Activated naive CD4-positive, alpha-beta T cell treated with Interleukin-2 at 50 U/mL for 16 hours (primary cell): ENCODE data around the gene MRPL16.
A peak's percentile ranks its signal among the peaks of the same experiment; 100 is the strongest.
"Not testable (repeated sequence)": the region's sequence is repeated elsewhere in the genome, so short reads cannot be mapped to it uniquely, and the experiment has no call there.

Experiments
- DNase-seq: peaks from one replicate; pipeline ENCODE4 v3.0.0-alpha.2; 2020

The MRPL16 gene

DNA sequence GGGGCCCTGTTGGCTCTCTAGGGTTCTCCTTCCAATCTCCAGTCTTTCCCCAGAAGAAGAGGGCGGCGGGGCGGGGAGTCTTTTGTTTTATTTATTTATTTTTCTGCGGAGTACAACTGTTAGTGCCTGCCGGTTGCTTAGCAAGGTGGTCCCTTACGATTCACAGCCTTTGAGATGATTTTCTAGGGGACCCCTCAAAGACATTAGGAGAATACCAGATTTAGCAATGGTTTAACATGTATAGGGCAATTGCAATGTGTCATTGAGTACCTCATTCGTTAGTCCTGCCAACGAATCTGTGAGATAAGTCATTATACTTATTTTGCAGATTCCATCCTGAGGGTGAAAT lies 307 bp upstream of the MRPL16 start:
- DNase-seq = no peak

DNA sequence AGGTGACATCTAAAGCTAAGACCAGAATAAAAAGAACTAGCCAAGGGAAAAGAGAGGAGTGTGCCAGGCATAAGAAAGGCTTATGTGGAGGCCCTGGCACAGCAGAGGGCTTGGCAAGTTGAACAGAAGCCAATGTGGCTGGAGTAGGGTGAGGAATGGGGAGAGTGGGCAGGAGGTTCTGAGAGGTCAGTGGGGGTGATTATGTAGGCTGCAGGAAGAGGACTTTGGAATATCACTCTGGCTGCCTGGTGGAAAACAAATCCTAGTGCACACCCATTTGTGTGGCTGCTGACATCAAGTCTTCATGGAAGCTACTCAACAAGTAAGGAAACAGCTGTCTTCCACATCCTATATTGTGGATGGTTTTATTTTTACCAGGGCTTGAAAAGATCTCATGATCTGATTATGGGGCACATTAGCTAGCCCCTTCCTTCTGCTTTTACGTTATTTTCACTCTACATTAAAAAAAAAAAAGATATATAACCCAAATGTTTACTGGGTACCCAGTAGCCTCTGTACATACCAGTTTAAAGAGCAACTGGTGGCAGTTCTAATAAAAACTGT lies 3.4 kb downstream of the MRPL16 start:
- no peak for DNase-seq

DNA sequence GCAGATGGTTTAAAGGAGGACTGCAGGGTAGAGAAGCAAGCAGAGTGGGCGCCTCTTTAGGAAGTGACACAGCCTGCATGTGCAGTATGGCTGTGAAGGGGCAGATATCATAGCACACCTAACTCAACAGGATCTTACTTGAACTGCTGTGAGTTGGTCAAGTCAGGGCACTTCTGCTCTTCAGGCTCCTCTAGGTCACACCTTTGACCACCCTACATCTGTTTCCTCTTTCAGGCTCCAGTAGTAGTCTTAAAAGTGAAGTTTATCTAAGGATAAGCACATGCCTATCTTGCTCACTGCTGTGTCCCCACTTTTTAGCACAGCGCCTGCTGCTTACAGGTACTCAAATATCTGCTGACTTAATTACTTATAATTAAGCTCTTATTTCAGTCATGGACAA lies 6.5 kb downstream of the MRPL16 start:
- DNase-seq = no peak

DNA sequence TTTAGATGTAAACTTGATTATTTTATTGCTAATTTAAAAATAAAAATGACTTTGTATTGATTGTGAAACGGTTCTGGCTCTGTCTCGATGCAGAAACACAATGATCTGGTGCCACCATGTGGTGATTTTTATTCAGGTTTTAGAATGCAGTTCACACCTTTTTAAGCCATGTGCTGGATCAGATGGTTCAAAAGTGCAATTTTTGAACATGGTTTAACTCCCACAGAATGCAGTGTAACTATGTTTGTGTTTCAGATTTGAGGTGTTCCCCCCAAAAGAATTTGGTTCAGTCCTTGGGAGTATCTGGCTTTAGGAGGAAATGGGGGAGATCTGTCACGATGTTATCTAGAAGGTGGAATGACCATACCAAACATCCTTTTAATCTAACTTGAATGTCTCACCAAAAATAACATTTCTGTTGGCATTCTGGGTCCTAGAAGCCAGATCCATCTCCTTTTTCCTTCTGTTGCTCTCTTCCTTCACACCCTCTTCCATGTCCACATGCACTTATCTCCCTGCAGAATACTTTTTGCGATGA lies 7.9 kb downstream of the MRPL16 start:
- peak; percentile 19 for DNase-seq

DNA sequence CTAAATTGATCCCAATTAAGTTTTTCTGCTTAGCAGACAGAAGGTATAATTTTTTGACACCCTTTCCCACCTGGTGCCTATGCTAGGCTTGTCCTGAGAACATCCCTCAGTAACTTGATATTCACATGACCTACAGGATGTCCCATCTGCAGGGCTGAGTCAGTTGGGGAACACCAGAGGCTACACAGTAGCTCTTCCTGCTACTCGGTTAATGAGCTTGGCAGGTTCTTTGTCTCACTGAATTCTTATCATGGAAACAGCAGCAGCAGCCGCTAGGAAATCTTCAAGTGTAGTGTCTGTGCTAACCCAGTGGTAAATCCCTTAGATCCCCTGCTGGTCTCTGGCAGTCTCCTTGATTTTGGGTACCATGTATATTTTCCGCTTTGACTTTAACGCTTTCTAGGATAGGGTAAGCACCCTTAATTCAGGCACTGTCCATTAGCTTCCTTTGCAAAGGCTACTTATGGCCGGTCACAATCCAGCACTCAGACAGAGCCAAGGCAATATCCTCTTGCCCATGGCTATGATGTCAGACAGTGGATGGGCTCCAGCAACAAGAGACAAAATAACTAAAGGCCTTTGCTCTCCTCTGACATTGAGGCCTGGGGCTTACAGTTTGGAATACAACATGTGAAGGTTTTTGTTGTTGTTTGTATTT lies 8.5 kb downstream of the MRPL16 start:
- DNase-seq = no peak

DNA sequence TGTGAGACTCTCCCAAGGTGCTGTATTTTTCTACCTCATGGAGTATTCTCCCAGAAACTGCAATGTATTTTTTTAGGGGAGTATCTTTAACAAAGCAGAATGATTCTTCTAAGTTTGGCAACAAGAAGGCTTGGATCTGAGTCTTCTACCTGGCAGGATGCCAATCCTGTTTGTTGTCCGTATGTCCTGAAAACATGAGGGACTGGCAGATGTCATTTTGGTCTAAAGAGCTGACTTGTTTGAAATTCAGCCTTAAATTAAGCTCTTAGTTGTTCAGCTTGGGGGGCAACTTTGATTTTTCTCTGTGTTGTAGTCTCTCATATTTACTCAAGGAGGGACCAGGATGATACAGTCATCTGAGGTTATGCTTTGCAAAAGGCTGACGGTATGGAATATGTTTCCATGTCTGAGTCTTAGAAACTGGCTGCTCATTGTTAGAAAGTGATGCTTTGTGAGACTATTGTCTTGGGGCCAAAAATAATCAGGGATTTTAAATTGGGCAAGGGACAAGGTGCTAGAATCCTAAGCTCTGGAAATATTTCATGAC lies 9.3 kb downstream of the MRPL16 start:
- no peak for DNase-seq

DNA sequence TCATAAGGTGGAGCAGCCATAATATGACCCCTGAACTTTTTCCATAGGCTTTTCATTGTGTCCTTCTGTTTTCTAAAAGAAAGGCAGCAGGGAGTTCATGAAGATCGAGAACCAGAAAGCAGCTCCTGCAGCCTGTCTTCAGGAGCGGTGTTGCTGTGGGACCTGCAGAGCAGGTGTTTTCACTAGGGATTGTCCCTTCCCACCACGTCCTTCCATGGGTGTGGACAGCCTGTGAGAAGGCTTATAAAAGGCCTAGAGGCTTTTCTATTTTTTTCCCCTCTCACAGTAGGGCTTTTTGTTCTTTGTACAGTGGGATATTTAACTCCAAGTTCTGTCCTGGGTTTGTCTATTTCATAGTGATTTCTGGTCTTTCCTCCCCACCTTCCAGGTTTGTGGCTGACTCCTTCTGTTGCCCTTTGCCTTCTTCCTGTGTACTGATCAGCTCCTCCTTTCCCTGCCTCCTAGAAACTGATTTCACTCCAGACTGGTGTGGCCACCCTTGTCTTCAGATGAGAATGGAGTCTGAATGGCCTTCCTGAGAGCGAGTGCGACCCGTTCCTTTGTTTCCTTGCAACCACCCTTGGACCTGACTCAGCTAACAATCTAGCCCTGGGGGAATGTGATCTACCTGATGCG lies 10.1 kb downstream of the MRPL16 start:
- DNase-seq = no peak

DNA sequence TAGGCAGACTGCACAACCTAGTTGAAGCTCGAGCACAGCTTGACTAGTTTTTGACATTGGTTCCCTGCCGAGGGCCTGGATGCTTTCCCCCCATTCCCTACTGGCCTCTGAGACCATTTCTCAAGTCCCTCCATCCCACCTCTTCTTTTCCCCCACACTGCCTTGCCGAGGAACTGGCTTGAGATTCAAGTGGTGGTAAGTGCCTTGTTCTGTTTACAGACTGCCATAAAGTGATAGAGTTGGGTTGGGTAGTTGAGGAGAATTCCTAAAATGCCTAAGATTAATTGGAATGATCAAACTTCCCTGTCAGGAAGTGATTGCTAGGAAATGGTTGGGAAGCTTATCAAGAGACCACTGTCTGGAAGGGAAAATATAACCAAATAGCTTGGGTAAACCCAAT lies 16.2 kb downstream of the MRPL16 start:
- DNase-seq = no peak

DNA sequence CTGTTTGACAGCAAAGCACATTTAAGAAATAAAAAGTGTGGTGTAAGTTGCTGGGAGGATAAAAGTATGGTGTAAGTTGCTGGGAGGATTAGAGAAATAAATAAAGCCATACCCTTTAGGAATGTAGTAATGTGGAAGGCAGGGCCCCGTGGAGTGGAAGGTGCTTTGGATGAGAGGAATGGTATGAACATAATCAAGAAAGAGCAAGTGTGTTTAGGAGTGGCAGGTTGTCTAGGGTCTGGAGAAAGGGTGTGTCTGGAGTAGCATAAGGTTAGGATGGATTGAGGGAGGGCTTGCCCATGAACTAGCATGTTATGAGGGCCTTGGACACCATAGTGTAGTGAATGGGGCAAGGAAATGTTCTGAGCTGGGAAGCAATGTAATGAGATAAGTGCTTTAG lies 18.1 kb downstream of the MRPL16 start:
- DNase-seq = no peak

DNA sequence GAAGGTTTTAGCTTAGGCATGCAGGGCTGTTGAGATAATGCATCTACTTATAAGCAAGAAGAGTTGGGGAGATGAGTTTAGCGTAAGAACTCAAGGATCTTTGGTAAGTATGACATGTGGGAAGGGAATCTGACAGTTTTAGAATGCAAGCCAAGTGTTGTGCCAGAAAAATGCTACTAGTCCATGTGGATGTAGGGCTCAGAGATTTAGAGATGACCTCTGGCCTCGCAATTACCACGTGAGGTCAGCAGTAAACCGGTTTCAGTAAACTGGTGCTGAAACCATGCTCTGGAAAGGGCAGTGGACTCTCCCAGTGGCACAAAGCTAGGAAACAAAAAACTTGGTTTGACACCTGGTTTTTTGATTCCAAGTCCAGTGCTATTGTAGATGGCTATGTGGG lies 18.9 kb downstream of the MRPL16 start:
- no peak for DNase-seq

DNA sequence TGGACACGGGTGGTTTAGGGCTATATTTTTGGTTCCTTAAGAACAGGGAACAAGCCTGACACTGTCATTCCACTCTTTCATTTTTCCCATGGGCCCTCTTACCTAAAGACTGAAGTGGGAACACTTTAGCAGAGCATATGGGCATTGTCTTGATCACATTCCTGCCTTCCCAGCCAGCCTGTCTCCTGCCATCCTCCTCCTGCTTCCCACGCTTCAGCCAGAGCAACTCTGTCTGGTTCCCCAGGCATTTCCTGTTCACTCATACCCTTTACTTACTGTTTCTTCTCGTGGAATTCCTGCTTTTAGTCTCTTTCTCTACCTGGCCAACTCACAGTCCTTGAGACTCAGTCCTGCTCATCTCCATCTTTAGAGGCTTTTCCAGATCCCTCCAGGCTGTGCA lies 22.8 kb downstream of the MRPL16 start:
- DNase-seq = no peak

DNA sequence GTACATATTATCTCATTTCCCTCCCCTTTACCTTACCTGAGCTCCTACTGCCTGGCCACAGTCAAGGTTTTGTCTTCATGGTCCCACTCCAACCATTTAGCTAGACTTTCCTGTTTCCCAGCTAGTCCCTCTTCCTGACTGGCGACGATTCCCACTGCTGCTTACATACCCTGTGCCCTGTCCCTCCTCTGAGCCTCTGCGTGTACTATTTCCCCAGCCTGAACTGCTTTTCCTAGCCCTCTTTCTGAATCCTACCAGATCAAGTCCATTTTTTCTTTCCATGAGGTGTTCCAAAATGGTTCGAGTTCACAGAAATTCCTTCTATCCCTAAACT lies 23.4 kb downstream of the MRPL16 start:
- no peak for DNase-seq

DNA sequence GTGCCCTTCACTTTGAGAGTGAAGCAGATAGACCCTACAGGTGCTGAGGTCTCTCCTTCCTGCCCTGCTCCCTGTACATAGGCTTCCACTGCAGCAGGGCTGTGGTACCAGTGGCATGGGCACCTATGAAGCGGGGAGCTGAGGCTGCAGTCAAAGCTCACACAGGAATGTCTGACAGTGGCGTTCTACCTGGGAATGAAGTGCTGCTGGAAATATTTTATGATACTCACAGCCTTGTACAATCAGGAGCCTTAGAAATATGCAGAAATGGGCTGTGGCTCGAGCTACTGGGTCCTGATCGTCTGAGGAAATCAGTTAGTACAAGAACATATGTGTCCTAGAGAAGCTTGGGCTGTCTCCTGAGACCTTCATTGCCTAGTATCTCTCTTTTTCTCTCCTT lies 24.8 kb downstream of the MRPL16 start:
- no peak for DNase-seq

DNA sequence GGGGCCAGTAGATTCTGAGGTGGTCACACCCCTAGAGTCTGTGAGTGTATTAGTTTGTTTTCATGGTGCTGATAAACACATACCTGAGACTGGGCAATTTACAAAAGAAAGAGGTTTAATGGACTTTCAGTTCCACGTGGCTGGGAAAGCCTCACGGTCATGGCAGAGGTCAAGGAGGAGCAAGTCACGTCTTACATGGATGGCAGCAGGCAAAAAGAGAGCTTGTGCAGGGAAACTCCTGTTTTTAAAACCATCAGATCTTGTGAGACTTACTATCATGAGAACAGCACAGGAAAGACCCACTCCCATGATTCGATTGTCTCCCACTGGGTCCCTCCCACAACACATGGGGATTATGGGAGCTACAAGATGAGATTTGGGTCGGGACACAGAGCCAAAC lies 26.1 kb downstream of the MRPL16 start:
- DNase-seq = not testable (repeated sequence)

DNA sequence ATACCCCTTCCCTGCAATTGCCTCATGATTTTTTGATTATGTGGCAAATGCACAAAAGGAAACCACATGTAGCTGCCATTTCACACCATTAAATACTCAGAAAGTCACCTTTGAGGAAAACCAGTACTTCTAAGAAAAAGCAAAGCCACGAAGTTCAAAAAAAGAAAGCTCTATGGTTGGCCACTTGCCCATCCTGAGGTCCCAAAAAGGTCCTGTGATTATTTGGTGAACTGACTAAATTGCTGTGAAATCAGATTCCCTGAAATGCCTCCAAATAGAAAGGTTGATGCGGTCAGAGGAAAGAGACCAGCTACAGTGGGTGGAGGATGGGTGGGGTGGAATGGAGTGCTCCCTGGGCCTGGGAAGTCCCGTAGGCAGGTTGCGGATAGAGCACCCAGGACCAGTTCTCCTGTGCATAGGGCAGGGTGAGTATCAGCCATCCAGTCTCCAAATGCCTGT lies 26.9 kb downstream of the MRPL16 start:
- no peak for DNase-seq

DNA sequence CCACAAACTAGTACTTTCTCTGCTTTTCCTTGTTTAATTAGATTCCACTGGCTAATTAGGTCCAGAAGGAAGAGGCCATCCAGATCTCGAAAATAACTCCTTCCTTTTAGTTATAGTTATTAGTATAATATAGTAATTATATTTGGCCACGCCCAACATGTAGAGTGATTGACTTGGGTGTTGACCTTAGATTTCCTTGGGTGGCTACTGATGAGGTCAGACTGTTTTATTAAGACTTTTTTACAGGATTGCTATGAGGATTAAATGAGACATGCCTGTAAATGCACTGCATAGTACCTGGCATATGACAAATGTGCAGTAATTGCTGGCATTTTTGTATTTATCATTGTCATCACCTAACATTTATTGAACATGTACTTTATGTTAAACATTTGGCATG lies 28.5 kb downstream of the MRPL16 start:
- DNase-seq = no peak

DNA sequence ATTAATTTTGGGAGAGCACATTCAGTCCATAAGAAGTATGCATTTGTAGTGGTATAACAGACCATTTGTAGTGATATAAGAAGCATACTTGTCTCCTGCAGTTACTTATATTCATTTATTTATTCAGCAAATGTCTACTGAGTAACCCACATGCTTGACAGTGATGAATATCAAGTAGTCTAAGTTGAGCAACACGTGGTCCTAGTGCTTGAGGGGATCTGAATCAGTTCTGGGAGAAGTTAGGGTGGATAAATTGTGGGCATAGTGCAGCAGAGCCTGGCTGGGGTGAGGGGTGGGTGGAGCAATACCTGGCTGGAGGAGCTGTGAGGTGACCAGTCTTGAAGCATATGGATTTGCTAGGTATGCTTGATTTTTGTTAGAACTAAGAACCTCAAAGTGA lies 31.1 kb downstream of the MRPL16 start:
- DNase-seq = no peak

DNA sequence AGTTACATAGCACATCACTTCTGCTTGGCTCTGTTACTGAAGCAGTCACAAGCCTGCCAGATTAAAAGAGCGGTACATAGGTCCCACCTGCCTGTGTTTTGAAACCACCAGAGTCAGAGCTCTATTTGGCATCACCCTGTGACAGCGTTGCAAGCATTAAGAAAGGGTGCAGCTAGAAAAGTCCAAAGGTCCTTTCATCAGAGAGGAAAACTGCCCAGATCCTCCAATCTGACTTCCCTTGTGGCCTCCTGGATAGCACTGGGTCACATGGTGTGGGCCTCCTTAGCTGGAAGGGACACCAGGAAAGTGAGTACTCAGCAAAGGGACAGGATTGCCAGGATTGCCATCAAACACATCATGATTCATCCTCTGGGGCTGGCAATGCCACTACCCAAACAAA lies 32.5 kb downstream of the MRPL16 start:
- DNase-seq = no peak

DNA sequence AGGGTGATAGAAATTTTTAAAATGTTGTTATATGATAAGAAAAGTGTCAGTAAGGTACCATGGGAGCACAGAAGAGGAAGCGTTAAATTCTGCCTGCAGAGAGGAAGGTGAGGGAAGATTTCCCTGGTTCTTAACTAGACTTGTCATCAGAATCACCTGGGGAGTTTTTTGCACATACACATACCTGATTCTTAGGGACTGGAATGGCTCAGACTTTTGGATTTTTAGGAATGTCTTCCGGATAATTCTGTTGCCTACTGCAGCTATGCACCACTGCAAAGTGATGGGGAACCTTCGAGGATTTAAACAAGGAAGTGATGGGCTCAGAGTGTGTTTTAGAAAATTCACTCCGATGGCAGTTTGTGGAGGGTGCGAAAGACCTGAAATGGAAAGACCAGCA lies 33.5 kb downstream of the MRPL16 start:
- DNase-seq = no peak

DNA sequence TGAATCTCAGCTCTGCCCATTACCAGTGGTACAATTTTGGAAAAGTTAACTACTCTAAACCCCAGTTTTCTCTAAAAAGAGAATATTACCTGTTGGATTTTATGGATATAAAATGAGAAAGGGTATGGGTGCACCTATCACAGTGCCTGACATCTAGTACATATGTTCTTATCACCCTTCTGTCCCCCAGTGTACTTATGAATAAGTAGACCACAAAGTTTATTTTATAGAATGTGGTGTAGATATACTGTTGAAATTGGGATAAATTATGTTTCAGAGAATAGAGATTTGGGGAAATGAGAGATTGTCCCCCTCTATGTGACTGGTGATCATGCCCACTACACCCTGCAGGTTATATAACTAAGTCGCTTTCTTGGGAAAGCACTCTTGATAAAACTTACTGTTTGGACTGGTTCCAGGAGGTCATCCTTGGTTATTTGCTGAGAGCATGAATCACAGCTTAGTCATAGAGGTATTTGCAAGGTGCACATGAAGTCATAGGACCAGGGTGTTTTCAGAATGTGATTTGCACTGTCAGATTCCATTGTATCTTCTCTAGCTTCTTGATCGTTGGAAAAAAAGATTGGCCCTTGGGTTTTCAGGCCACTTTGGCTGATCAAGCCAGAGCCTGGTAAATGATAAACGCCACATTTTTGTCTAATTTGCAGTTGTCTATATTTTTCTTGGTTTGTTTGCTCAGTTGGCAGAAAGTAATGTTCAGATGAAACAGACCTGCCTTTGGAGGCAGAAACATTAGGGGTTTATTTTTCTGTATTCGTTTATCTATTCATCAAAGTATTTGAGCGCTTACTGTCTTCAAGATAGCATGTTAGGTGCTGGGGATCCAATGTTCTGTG lies 34.1 kb downstream of the MRPL16 start:
- no peak for DNase-seq

DNA sequence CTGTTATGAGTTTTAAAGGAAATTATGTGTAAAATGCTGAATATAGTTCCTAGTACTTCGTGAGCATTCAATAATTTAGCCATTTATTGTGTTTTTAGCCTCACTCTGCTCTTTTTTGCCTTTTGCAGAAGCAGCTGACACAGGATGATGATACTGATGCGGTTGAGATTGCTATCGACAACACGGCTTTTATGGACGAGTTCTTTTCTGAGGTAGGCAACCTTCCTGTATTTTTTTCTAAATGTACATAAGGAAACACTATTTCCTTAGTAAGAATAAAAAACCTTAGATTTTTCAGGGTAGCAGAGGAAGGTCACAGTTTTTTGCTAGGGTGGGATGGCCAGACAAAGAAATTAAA lies 37.5 kb downstream of the MRPL16 start:
- no peak for DNase-seq

DNA sequence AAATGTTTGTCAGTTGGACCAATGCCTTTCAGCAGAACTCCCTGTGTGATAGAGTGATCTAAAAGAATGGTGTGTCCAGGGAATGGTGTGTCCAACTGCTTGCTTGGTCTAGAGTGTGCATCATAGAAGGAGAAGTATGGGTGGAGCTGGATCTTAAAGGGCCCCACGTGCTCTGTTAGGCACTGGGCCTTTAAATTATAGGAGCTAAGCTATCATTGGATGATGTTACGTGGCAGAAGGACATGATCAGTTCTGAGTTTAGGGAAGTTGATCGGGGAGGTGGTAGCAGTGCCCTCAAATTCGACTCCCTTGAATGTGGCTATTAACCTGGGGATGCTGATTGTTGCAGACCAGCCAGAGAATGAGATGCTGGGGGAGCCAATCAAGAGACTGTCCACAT lies 39.0 kb downstream of the MRPL16 start:
- no peak for DNase-seq

DNA sequence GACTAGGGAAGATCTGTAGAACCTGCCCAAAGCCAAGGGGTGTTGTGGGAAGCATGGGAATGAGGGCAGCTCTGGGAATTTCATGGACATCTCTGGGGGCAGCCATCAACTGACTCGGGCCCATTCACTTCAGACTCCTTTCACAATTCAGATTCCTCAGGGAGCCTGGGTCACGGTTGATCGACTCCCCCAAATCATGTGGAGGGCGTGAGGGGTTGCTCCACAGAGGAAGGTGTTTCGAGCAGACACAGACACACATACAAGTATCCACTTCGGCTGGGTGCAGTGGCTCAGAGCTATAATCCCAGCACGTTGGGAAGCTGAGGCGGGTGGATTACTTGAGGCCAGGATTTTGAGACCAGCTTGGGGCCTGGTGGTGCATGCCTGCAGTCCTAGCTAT lies 39.7 kb downstream of the MRPL16 start:
- no peak for DNase-seq

DNA sequence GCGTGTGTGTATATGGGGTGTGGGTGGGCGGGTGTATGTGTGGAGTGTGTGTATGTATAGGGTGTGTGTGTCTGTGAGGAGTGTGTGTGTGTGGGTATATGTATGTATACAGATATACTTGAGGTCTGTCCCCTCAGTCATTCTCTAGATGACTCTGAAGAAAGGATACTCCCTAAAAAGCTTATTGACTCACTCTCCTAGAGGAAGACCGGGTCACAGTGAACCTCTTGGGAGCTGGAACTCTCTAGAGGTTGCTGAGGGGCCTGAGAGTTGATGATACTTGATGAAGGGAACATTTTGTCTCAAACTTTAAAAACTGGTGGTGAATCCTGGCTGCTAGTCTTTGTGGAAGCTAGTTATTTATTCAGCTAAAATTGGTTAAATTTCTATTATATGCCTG lies 40.3 kb downstream of the MRPL16 start:
- DNase-seq = no peak
